Tibial nerve (tissue), 4 donors: ENCODE results near the gene HEXD. TPM values are rescaled to one million over a fixed set of nuclear protein-coding genes. Genes with fewer than 3 reads are reported as not detected.

Experiments used
- DNase-seq, 2 donors: peaks; one replicate each; pipeline ENCODE4 v3.0.0-alpha.2; 2019; ENCODE audit warnings: low spot score in 2 of 2
- H3K27ac ChIP-seq, 4 donors: fragments of 200-600 bp; sonication (generic) in 3 of 4; one replicate each; pipeline ENCODE4 v1.5.1; 2017 to 2019; ENCODE audit warnings: mild to moderate bottlenecking in 1 of 4
- H3K27me3 ChIP-seq, 2 donors: fragments of 200-600 bp; sonication (generic) in 1 of 2; one replicate each; pipeline versions ENCODE4 v1.5.1 to v1.6.0; 2017 to 2019
- H3K36me3 ChIP-seq, 3 donors: fragments of 200-600 bp; sonication (generic); one replicate each; pipeline ENCODE4 v1.5.1; 2018 to 2019
- H3K4me1 ChIP-seq, 4 donors: fragments of 200-600 bp; sonication (generic) in 3 of 4; one replicate each; pipeline ENCODE4 v1.5.1; 2017 to 2019
- H3K4me3 ChIP-seq, 4 donors: fragments of 200-600 bp; sonication (generic) in 3 of 4; one replicate each; pipeline ENCODE4 v1.5.1; 2017 to 2019; ENCODE audit warnings: mild to moderate bottlenecking in 1 of 4, moderate library complexity in 1 of 4
- H3K9me3 ChIP-seq, 4 donors: fragments of 200-600 bp; sonication (generic) in 3 of 4; one replicate each; pipeline ENCODE4 v1.5.1; 2017 to 2019
- CTCF ChIP-seq, 5 experiments: fragments of 200-600 bp in 3 of 5; fragments of 450-650 bp in 2 of 5; sonication (generic) in 3 of 5; IDR thresholded peaks; one replicate each; pipeline ENCODE4 v1.5.1; 2016 to 2019; ENCODE audit warnings: antibody characterized with exemption in 5 of 5, mild to moderate bottlenecking in 3 of 5, moderate library complexity in 2 of 5
- EP300 ChIP-seq, 2 donors: sonication (generic); formaldehyde crosslinking; IDR thresholded peaks; one replicate each; pipeline ENCODE4 v1.6.1; 2017; ENCODE audit warnings: antibody characterized with exemption in 2 of 2, mild to moderate bottlenecking in 1 of 2
- POLR2A ChIP-seq, 2 donors: fragments of 450-650 bp; IDR thresholded peaks; one replicate each; pipeline ENCODE4 v1.6.1; 2017; ENCODE audit warnings: antibody characterized with exemption in 2 of 2, mild to moderate bottlenecking in 2 of 2, moderate library complexity in 2 of 2
- WGBS, 2 donors: methylation state at CpG; one replicate each; pipeline ENCODE4 v1.1.5; 2018; 5-methylcytosine and 5-hydroxymethylcytosine counted together
- total RNA-seq, 4 donors: library from RNA; depleted of rRNA; stranded (reverse); fragments of >200 nt; gene quantifications; one replicate each; pipeline ENCODE4 v1.1.0, GENCODE V29; 2016

The HEXD gene
- total RNA-seq, 4 donors from 2014 or later = 65.6 to 143 (median 95.1) TPM

DNA sequence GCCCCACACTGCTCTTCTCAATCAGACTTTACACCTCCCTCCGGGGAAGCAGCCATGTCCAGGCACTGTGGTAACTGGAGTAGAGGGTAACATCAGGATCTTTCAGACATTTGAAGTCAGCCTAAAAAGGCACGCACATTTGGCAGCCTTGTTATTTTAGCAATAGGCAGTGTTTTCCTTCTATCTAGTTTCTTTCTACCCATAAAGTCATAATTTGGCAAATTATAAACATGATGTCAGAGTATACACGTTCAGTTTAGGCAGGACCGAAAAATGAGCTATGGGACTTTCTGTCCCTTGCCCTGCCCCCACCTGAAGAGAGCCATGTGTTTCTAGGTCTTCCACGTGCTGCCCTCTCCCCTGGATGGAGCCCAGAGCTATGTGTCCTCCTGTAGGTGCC is 61.5 kb downstream of the HEXD start:
- no peaks in the 10 kb centered on the region for H3K9me3 ChIP-seq
- DNase-seq = no peak
- no peak overlapping the region for H3K4me3 ChIP-seq
- 77 to 86% methylated on average over 5 of the region's 5 CpGs for WGBS, 2 donors
- H3K27me3 ChIP-seq = no peaks in the 10 kb centered on the region
- TF ChIP-seq EP300 (IDR thresholded peaks at IDR 0.05) (no peak), POLR2A (IDR thresholded peaks at IDR 0.05) (no peak)
- H3K4me1 ChIP-seq = no peaks in the 10 kb centered on the region
- H3K36me3 ChIP-seq = peaks cover under 1 to 100% (median 15%) of the 10 kb centered on the region in 3 donors
- peak overlapping the region in 1 of 4 donors; percentile 24 for H3K27ac ChIP-seq

DNA sequence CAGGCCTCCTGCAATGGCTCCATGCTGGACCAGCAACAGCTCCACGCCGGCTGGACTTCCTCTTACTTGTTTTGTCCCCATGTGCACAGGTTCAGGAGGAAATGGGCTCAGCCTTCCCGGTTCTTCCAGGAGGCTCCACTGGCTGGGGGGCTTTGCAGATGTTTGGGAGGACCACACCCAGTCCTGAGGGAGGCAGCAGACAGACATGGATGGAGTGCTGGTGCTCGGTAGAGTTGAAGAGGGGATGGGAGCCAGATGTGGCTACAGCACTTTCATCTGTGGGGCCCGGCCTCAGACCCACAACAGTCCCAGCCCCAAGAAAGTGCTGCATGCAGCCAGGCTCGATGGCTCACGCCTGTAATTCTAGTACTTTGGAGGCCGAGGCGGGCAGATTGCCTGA is 62.2 kb downstream of the HEXD start:
- H3K9me3 ChIP-seq = no peaks in the 10 kb centered on the region
- no peaks in the 10 kb centered on the region for H3K27me3 ChIP-seq
- no peak overlapping the region for H3K27ac ChIP-seq
- H3K4me1 ChIP-seq = no peaks in the 10 kb centered on the region
- no peak for DNase-seq
- peaks cover 4 to 100% (median 19%) of the 10 kb centered on the region in 3 donors for H3K36me3 ChIP-seq
- H3K4me3 ChIP-seq = no peak overlapping the region
- TF ChIP-seq CTCF (IDR thresholded peaks at IDR 0.05) (no peak), POLR2A (IDR thresholded peaks at IDR 0.05) (no peak), EP300 (IDR thresholded peaks at IDR 0.05) (no peak)
- WGBS, 2 donors = 70 to 72% methylated on average over 6 to 8 of the region's 9 CpGs

DNA sequence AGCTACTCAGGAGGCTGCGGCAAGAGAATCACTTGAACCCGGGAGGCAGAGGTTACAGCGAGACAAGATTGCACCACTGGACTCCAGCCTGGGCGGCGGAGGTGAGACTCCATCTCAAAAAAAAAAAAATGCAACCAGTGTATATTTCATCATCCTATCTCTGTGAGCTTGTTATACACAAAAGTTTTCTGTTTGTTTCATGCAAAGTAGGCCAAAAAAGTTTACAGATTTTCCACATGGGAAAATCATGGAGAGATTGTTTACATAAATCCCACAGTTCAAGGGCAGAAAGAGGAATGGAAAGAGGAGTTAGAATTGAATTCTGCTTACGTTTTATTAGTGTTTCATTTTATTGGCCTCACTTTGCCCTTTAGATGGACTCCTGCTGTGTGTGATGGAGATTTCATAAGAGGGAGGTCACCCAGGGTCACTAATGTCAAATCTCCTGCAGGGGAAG is 65.1 kb downstream of the HEXD start:
- H3K27ac ChIP-seq = no peak overlapping the region
- no peak overlapping the region for H3K4me3 ChIP-seq
- 79 to 87% methylated on average over 6 of the region's 6 CpGs for WGBS, 2 donors
- TF ChIP-seq CTCF (IDR thresholded peaks at IDR 0.05) (no peak), EP300 (IDR thresholded peaks at IDR 0.05) (no peak), POLR2A (IDR thresholded peaks at IDR 0.05) (no peak)
- H3K36me3 ChIP-seq = peaks cover 7 to 100% (median 28%) of the 10 kb centered on the region in 3 donors
- DNase-seq = no peak
- H3K27me3 ChIP-seq = no peaks in the 10 kb centered on the region
- H3K9me3 ChIP-seq = no peaks in the 10 kb centered on the region
- peaks cover 0 to 9% (median 0%) of the 10 kb centered on the region in 4 donors for H3K4me1 ChIP-seq

DNA sequence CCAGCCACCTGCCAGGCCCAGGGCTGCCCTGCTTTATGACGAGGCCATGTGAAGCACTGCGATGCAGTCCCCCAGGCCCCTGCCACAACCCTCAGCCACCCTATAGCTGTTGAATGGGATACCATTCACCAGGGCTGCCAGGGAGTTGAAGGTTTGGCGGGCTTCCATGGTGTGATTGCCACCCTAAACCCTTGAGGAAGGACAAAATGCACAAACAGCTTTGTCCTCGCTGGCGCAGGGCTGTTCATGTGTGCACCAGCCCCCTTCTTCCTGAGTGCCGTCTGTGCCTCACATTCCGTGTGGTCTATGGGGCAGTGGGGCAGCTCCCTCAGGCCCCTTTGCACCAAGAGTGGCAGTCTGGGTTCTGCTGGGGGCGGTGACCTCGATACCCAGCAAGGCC is 65.7 kb downstream of the HEXD start:
- Histone ChIP-seq H3K9me3 (no peaks in the 10 kb centered on the region), H3K4me3 (no peak overlapping the region), H3K4me1 (peaks cover 0 to 9% (median 0%) of the 10 kb centered on the region in 4 donors), H3K27me3 (no peaks in the 10 kb centered on the region), H3K27ac (no peak overlapping the region), H3K36me3 (peaks cover 7 to 100% (median 24%) of the 10 kb centered on the region in 3 donors)
- DNase-seq = no peak
- TF ChIP-seq POLR2A (IDR thresholded peaks at IDR 0.05) (no peak), EP300 (IDR thresholded peaks at IDR 0.05) (no peak), CTCF (IDR thresholded peaks at IDR 0.05) (no peak)
- WGBS, 2 donors = 80 to 85% methylated on average over 6 to 9 of the region's 9 CpGs

DNA sequence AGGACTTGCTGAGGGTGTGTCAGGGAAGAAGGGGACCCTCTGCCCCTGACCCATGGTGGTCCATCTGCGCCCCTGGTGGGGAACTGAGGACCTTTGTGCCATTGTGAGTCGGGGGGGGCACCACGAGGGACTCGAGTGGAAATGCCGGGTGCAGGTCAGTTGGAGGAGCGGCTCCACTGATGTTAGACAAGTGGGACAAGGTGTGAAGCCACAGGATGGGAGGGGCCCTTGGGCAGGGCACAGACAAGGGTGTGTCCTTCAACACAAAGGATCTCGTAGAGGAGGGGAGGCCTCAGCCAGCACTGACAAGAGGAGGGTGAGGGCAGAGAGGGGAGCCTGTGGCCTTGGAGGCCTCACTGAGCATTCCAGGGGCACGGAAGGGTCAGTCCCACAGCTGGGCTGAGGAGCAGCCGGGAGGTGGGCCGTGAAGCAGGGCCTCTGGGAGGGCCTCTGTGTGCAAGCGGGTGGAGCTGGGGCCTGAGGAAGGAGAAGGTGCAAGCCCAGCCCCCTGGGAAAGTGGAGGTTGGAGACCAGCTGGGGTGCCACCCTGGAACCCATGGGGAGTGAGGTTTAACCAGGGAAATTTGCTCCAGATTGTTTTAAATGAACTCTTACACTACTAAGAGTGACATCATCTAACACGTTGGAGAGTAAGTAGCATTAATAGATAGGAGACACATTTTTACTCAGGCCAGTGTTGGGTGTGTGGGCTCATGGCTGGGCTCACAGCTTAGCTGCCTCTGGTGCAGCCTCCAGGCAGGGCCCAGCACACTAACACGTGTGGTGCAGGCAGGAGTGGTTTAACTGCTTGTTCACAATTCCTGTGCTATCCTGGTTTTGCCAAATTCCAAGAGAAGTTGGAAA is 68.3 kb downstream of the HEXD start:
- WGBS, 2 donors = 63 to 70% methylated on average over 13 of the region's 13 CpGs
- Histone ChIP-seq H3K27ac (peak overlapping the region in 2 of 4 donors; percentile 8 to 43), H3K36me3 (peaks cover 7 to 82% (median 16%) of the 10 kb centered on the region in 3 donors), H3K4me3 (no peak overlapping the region), H3K4me1 (peaks cover 0 to 15% (median 0%) of the 10 kb centered on the region in 4 donors), H3K27me3 (no peaks in the 10 kb centered on the region), H3K9me3 (no peaks in the 10 kb centered on the region)
- TF ChIP-seq CTCF (IDR thresholded peaks at IDR 0.05) = no peak
- TF ChIP-seq EP300 (IDR thresholded peaks at IDR 0.05) = no peak
- no peak for TF ChIP-seq POLR2A (IDR thresholded peaks at IDR 0.05)
- DNase-seq = no peak
